Transverse colon (tissue), 4 donors: ENCODE results near the gene IFIT3.

Source experiments
- EP300 ChIP-seq: sonication (generic); formaldehyde crosslinking; IDR thresholded peaks from one replicate; pipeline ENCODE4 v1.6.1; 2017; ENCODE audit warnings: antibody characterized with exemption, low read depth
- POLR2A ChIP-seq: fragments of 450-650 bp; IDR thresholded peaks from one replicate; pipeline ENCODE4 v1.6.1; 2016; ENCODE audit warnings: antibody characterized with exemption, mild to moderate bottlenecking, moderate library complexity
- POLR2AphosphoS5 ChIP-seq, 3 donors: sonication (generic); formaldehyde crosslinking; IDR thresholded peaks; one replicate each; pipeline ENCODE4 v1.6.1; 2016; ENCODE audit warnings: antibody characterized with exemption in 3 of 3
- TF ChIP-seq, protein P1 (sequence below), 5 experiments: fragments of 200-600 bp in 3 of 5; fragments of 450-650 bp in 2 of 5; sonication (generic) in 3 of 5; IDR thresholded peaks; 1 replicate in 2 of 5; 2 replicates in 3 of 5; pipeline ENCODE4 v1.5.1; 2016 to 2017; ENCODE audit warnings: antibody characterized with exemption in 5 of 5, inconsistent platforms in 3 of 5, mild to moderate bottlenecking in 2 of 5, moderate library complexity in 1 of 5

DNA sequence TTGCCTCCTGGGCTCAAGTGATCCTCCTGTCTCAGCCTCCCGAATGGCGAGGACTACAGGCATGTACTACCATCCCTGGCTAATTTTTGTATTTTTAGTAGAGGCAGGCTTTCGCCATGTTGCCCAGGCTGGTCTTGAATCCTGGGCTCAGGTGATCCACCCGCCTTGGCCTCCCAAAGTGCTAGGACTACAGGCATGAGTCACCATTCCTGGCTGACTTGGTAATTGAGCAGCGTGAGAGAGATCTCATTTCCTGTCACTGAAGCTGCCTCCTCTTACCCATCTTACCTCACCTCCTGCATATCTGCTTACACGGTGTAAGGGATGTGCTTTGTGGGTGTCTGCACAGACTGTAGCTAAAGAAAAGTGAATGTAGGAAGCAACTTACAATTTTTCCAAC, 9.7 kb downstream of the IFIT3 start:
- TF ChIP-seq, protein P1, sequence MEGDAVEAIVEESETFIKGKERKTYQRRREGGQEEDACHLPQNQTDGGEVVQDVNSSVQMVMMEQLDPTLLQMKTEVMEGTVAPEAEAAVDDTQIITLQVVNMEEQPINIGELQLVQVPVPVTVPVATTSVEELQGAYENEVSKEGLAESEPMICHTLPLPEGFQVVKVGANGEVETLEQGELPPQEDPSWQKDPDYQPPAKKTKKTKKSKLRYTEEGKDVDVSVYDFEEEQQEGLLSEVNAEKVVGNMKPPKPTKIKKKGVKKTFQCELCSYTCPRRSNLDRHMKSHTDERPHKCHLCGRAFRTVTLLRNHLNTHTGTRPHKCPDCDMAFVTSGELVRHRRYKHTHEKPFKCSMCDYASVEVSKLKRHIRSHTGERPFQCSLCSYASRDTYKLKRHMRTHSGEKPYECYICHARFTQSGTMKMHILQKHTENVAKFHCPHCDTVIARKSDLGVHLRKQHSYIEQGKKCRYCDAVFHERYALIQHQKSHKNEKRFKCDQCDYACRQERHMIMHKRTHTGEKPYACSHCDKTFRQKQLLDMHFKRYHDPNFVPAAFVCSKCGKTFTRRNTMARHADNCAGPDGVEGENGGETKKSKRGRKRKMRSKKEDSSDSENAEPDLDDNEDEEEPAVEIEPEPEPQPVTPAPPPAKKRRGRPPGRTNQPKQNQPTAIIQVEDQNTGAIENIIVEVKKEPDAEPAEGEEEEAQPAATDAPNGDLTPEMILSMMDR (IDR thresholded peaks at IDR 0.05) = no peak
- TF ChIP-seq POLR2AphosphoS5 (IDR thresholded peaks at IDR 0.05) (no peak), EP300 (no peak), POLR2A (no peak)
